Measurements from ENCODE around the gene BEGAIN. TPM values are rescaled to one million over a fixed set of nuclear protein-coding genes. Genes with fewer than 3 reads are reported as not detected.

The BEGAIN gene
- total and polyA plus RNA-seq, 8 donors: 1.2 to 3.6 (median 2.0) TPM

GRCh38 chr14:100534528-100535286 lies 52.5 kb downstream of the BEGAIN start:
- no peak overlapping the region for H3K27ac ChIP-seq
- H3K4me1 ChIP-seq: peaks cover 14 to 23% of the 10 kb centered on the region in 2 donors
- H3K4me3 ChIP-seq: no peak overlapping the region
- H3K27me3 ChIP-seq: no peaks in the 10 kb centered on the region
- no peak for TF ChIP-seq CTCF (IDR thresholded peaks at IDR 0.05)
- DNase-seq (peak in 2 of 4 donors; percentile 25 to 27), ATAC-seq (no peak)
- no peaks in the 10 kb centered on the region for H3K9me3 ChIP-seq
- intact Hi-C loops (cut with DNase I): no loop called here
- peaks cover 0 to 30% of the 10 kb centered on the region in 2 donors for H3K36me3 ChIP-seq

DNA sequence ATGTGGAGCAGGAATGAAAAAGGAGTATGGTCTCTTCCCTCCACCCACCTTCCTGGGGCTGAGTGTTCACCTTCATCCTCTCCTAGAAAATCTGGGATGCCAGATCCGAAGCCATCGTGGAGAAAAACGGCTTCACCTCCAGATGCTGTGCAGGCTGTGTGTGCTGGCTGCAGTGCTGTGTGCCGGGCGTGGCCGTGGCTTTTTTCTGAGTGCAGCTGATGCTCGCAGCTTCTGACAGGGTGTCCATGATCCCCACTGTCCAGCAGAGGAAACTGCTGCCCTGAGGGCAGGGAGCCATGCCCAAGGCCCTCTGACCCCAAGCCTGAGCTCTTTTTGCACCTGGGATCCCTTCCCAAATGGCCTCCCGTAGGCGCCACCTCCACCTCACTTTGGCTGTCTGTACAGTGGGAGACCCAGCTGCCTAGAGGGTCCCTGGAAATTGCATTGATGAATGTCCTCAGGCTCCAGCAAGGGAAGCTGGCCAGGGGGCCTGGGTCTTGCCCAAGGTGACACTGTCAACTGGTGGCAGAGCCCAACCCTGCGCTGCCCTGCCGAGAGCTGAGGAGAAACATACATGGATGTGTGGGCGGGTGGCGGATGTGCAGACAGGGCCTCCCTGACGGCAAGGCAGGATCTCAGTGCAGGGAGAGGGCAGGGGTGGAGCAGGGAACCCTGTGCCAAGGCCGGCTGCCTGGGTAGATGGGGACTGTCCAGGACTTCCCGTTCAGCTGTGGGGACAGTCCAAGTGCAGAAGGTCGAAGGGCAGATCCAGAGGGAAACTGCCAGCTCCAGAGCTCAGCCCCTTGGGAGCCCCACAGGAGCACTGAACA lies 53.3 kb downstream of the BEGAIN start:
- ATAC-seq (peak; percentile 39), DNase-seq (peak in 2 of 4 donors; percentile 50 to 79)
- Histone ChIP-seq H3K9me3 (no peaks in the 10 kb centered on the region), H3K27me3 (no peaks in the 10 kb centered on the region), H3K4me1 (peaks cover 14 to 23% of the 10 kb centered on the region in 2 donors), H3K27ac (no peak overlapping the region), H3K36me3 (peaks cover 0 to 35% of the 10 kb centered on the region in 2 donors), H3K4me3 (no peak overlapping the region)
- intact Hi-C loops (cut with DNase I): no loop called here
- TF ChIP-seq CTCF (IDR thresholded peaks at IDR 0.05): no peak

- H3K4me1 ChIP-seq: peaks cover 14 to 23% of the 10 kb centered on the region in 2 donors
- no peaks in the 10 kb centered on the region for H3K9me3 ChIP-seq
- no peaks in the 10 kb centered on the region for H3K27me3 ChIP-seq
- no peak for TF ChIP-seq CTCF (IDR thresholded peaks at IDR 0.05)
- intact Hi-C loops (cut with DNase I): no loop called here
- peaks cover 0 to 31% of the 10 kb centered on the region in 2 donors for H3K36me3 ChIP-seq
- peak in 2 of 4 donors; percentile 45 to 64 for DNase-seq
- peak; percentile 40 for ATAC-seq
- no peak overlapping the region for H3K27ac ChIP-seq
- H3K4me3 ChIP-seq: no peak overlapping the region
Observed at GRCh38 chr14:100532906-100533655, 54.1 kb downstream of the BEGAIN start.

- no peak for ATAC-seq
- no peaks in the 10 kb centered on the region for H3K27me3 ChIP-seq
- peaks cover 0 to 31% of the 10 kb centered on the region in 2 donors for H3K36me3 ChIP-seq
- H3K9me3 ChIP-seq: no peaks in the 10 kb centered on the region
- peaks cover 14 to 23% of the 10 kb centered on the region in 2 donors for H3K4me1 ChIP-seq
- no peak overlapping the region for H3K4me3 ChIP-seq
- peak in 2 of 4 donors; percentile 27 to 29 for DNase-seq
- no peak overlapping the region for H3K27ac ChIP-seq
- intact Hi-C loops (cut with DNase I): no loop called here
- TF ChIP-seq CTCF (IDR thresholded peaks at IDR 0.05): no peak
Observed at GRCh38 chr14:100532154-100532861, 54.9 kb downstream of the BEGAIN start.

Measured in left lung (tissue), 10 donors.